Smooth muscle cell of the brain vasculature (primary cell): Measurements from ENCODE around the gene RARS1.
"Not testable (repeated sequence)": the region's sequence is repeated elsewhere in the genome, so short reads cannot be mapped to it uniquely, and the experiment has no call there.

ENCODE experiments used
- DNase-seq: peaks from one replicate; pipeline ENCODE4 v3.0.0-alpha.2; 2012; ENCODE audit warnings: low read depth, low spot score

Gene RARS1

DNA sequence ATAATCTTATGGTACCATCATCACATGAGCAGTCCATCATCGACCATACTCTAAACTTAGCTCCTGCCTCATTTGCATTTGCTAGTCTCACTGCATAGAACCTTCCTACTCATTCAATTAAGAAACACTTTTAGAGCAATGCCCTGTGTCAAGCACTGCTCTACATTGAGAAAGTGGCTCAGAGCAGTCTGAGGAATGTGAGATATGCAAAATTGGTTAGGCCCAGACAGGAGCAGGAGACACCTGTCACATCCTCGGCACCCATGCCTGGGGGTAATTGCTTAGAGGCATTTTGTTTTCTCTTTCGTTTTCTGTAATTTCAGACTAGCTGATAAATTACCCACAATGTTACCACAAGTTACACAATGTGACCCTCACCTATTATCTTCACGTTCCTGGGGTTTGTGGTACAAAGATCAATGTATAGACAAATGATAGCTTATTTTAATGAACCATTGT lies 4.9 kb upstream of the RARS1 start:
- no peak for DNase-seq

DNA sequence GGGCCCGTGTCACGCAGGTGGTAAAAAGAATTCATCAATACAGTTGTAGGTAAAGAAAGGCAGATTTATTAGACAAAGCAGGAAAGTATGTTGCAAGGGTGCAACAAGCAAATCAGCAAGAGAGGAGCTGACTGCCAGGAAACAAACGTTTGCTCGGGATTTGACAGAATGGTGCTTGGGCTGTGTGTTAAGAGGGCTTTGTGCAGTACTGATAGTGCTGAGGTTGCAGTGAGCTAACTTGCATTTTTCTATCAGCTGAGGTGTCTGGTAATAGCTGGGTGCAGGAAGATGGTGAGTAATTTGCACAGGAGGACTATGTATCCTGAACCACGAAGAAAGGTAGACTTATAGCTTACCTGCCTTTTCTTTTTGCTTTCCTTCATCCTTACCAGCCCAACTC lies 3.9 kb upstream of the RARS1 start:
- no peak for DNase-seq

DNA sequence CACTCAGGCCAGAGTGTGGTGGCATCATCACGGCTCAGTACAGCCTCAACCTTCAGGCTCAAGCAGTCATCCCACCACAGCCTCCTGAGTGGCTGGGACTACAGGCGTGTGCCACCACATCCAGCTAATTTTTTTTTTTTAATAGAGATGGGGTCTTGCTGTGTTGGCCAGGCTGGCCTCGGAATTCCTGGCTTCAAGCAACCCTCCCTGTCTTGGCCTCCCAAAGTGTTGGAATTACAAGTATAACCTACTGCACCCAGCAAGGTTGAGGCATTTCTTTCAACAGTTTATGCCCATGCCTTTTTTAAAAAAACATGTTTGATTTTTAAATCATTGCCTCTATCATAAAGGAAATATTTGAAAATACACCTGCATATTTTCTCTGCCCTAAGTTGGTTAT lies 2.8 kb downstream of the RARS1 start:
- DNase-seq: no peak

DNA sequence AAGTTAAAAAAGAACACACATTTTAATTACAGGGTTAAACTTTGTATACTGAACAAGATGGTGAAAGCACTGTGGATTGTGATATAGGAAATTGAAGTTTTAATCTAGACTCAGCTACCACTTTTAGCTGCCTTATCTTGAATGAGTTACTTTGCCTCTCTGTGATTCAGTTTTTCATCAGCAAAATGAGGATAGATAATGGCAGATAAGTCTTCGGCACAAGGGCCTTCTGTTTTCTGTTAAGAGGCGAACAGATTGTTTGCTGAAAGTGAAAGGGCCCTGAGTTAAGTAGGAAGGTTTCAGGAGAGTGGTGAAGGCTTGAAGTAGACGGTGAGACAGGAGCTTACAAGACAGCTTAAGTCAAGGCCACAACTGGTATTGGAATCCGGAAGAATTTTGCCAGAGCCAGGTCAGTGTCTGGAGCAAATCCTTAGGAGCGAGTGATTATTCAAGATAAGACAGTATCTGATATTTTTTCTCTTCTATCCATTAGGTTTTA lies 7.8 kb downstream of the RARS1 start:
- no peak for DNase-seq

DNA sequence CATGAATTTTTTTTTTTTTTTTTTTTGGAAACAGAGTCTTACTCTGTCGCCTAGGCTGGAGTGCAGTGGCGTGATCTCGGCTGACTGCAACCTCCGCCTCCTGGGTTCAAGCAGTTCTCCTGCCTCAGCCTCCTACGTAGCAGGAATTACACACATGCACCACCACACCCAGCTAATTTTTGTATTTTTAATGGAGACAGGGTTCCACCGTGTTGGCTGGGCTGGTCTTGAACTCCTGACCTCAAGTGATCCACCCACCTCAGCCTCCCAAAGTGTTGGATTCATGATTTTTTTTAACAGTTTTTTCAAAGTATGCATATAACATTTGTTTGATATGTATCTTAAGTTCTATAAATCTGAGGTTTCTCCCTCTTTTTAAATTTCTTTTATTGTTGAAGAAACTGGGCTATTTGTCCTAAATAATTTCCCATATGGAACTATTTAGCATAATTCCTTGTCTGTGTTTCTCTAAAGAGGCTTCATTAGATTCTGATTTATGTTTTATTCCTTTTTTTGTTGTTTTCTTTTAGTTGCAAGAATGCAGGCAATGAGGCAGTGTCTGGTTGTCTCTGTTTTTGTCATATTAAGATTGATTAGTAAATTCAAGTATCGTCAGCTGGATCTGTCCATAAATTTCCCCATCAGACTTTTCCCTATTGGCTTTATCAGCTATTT lies 16.4 kb downstream of the RARS1 start:
- no peak for DNase-seq

DNA sequence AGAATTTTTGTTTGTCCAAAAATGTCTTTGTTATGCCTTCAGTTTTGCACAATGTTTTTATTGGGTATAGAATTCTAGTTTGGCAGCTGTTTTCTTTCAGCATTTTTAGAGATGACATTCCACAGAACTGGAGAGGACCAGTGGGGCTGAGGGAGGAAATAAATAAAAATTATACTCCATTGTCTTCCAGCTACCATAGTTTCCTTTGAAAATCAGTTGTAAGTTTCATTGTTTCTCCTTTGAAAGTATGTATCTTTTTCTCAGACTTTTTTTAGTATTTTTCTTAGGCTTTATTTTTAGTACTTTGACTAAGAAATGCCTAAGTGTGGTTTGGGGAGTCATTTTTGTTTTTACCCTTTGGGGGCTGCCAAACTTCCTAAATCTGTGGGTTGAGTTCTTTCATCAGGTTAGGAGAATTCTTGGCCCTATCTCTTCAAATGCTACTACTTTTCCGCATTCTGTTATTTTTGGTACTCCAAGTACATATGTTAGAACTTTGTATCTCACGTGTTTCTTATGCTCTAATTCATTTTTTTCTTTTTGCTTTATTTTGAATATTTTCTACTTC lies 27.7 kb downstream of the RARS1 start:
- DNase-seq: no peak

DNA sequence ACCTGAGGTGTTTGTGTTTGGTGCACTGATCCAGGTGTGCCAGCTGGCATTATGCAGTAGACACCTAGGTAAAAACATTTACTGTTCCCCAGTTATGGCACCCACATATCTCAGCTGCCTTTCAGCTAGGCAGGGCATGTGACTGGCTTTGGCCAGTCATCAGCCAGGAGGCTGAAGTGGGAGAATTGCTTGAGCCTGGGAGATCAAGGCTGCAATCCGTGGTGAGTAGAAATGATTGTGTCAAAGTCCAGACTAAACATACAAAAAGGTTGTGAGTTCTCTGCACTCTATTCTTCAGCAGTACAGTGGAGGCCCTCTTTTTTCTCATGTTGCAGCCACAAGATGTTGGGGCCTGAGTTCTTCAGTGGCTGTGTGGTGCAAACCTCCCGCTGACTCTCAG lies 39.6 kb downstream of the RARS1 start:
- no peak for DNase-seq

DNA sequence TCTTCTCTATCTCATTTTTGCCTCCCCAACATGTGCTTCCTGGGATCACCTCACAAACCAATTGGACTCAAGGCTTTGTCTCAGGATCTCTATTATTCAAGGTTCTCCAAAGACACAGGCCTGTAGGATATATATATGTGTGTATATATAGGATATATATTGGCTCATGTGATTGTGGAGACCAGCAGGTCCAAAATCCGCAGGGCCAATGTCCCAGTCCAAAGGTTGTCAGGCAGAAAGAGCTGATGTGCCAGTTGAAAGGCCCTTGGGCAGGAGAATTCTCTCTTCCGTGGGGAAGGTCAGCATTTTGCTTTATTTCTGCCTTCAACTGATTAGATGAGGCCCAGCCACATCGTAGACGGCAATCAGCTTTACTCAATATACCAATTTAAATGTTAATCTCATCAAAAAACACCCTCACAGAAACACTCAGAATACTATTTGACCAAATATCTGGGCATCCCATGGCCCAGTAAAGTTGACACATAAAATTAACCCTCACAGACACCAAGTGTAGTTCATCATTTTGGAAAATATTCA lies 41.6 kb downstream of the RARS1 start:
- no peak for DNase-seq

DNA sequence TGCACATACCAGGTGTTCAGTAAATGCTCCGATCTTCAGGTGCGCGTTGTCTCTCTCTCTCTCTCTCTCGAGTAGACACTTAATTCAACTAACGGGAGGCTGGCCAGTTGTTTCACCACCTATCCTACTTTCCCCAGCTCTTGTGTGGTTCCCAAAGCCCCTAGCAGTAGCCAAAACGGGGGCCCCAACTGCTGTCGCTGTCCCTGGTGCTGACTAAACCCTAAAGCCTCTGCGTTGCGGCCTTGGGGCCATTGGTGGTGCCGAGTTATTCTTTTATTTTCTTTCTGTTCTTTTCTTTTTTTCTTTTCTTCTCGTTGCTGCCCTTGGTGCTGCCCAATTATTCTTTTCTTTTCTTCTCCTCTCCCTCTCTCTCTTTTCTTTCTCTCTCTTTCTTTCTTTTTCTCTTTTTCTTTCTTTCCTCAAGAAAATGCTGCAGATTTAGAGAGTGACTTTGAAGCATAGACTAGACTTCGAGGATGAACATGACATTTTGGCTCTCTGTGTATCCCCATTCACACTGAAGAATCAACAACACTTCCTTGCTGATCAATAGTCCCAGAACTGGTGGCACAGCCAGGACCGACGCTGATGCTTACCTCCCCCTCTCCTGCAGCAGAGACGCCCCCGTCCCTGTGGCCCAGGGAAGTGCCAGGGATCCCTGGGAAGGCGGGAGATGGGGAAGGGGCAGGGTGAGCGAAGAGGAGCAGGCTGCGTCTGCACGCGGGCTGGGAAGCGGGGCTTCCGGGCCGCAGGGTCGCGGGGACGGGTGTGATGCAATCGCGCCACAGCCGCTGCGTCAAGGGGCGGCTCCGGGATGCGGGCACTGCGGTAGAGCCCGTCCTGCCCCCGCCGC lies 42.5 kb downstream of the RARS1 start, which contains the start of gene FBLL1:
Gene FBLL1 (plus strand): TSS at position 785 of the 853 bp plus-strand sequence. CDS start 200 bp downstream, outside the sequence.
- no peak for DNase-seq

DNA sequence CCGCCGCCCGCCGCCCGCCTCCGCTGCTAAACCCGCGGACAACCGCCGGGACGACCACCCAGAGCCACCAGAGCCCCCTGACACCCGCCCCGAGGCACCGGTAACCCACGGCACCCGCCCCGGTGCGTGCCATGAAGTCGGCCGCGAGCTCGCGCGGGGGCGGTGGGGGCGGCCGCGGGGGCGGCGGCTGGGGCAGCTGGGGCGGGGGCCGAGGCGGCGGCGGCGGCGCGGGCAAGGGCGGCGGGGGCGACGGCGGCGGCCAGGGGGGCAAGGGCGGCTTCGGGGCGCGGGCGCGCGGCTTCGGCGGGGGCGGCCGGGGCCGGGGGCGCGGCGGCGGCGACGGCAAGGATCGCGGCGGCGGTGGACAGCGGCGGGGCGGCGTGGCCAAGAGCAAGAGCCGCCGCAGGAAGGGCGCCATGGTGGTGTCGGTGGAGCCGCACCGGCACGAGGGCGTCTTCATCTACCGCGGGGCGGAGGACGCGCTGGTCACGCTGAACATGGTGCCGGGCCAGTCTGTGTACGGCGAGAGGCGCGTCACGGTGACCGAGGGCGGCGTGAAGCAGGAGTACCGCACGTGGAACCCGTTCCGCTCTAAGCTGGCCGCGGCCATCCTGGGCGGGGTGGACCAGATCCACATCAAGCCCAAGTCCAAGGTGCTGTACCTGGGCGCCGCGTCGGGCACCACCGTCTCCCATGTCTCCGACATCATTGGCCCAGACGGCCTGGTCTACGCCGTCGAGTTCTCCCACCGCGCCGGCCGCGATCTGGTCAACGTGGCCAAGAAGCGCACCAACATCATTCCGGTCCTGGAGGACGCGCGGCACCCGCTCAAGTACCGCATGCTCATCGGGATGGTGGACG lies 43.3 kb downstream of the RARS1 start:
- DNase-seq: no peak

DNA sequence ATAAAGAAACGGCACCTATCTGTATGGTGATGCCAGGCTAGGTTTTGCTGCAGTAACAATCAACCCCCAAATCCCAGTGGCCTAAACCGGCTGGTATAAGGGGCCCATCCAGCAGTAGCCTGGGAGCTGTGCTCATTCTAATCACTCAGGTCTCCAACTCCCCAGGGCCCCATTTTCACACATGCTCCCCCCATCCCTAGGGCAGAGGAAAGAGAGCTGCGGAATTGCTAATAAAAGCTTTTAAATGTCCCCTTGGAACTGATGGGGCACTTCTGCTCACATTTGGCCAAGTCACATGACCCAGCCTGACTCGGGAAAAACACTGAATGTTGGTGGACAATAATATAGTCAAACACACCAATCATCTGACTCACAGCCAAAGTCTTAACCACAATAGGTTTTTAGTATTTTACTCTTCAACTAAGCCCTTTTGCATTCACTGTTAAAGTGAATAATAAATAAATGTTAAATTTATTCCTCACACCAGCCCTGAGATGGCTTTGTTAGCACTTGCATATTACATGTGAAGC lies 44.4 kb downstream of the RARS1 start:
- no peak for DNase-seq

DNA sequence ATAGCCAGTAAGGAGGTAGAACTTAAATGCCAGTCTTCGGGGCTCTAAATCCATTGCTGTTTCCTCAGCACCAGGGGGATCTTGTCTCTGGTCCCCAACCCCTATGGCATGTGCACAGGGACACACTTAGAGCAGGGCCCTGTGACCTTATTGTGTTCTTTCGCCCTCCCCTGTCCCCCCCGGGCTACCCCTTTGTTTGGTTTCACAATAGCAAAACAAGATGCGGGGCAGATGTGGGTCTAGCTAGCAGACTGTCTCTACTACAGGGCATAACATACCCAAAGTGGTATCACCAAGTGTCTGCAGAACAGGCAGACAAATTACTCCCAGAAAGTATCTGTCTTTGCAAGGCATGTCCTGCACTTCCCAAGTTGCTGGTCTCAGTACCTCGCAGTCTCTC lies 44.9 kb downstream of the RARS1 start:
- no peak for DNase-seq

DNA sequence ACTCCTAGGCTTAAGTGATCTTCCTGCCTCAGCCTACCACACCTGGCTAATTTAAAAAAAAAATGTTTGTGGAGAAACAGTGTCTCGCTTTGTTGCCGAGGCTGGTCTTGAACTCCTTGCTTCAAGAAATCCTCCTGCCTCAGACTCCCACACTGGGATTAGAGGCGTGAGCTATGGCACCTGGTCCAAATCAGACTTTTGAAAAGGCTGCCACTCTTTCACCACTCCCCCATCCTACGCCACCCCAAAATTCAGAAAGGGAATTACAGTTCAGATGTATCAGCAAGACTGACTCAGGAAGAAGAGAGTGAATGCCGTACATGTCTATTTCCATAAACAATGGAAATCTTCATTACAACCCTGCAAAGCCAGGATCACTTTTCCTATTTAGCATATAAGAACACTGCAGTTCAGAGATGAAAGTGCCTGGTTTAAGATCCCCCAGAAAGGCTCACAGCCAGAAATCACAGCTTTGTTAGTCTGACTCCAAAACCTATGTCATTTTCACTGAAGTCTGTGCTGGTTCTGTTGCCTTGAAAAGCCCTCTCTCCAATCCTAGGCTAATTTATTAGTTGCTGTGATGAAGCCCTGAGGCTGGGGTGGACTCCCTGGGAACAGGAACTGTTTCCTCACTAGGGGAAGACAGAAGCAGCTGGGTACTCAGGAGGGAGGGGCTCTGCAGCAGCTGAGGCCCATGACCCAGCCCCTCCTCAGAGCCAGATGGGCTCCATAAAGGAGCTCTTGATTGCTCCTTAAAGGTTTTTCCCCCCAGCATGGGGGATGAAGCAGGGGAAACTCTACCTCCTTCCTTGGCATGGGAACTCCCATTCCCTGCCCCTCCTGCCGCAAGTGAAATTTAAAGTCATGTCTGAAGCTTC lies 46.0 kb downstream of the RARS1 start:
- no peak for DNase-seq

DNA sequence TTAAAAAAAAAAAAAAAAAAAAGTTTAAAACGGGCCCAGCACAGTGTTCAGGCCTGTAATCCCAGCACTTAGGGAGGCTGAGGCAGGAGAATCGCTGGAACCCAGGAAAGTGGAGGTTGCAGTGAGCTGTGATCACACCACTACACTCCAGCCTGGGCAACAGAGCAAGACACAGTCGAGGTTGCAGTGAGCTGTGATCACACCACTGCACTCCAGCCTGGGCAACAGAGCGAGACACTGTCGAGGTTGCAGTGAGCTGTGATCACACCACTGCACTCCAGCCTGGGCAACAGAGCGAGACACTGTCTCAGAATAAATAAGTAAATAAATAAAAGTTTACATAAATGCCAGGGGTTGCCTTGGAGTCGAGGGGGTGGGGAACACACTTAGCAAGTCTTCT lies 48.1 kb downstream of the RARS1 start:
- DNase-seq: not testable (repeated sequence)

DNA sequence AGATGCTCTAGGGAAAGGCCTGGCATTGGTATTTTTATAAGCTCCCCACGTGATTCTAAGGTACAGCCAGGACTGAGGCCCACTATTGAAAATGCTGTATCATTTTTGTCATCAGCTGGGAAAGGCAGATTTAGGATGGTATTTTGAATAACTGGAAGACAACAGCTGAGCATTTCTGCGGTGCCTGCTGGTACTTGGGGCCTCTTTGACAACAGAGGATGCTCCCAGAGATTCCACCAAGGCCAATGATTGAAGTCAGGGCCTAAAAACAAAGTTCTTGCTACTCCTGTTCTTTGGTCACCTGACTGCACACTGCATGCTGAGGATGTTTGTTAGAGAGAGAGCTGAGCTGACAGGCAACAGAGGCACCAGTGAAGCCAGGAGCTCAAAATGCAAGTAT lies 50.9 kb downstream of the RARS1 start:
- DNase-seq: no peak

DNA sequence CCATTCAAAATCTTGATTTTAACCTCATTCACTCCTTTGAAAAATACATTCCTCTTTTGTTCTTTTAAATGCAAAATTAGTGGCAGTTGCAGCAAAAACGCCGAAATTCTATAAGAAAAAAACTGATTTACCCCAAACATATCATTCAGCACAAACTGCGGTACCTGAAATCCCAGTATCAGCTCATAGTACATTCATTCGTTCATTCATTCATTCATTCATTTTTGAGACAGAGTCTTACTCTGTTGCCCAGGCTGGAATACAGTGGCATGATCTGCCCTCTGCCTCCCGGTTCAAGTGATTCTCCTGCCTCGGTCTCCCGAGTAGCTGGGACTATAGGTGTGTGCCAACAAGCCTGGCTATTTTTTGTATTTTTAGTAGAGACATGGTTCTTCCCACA lies 63.3 kb downstream of the RARS1 start:
- no peak for DNase-seq

DNA sequence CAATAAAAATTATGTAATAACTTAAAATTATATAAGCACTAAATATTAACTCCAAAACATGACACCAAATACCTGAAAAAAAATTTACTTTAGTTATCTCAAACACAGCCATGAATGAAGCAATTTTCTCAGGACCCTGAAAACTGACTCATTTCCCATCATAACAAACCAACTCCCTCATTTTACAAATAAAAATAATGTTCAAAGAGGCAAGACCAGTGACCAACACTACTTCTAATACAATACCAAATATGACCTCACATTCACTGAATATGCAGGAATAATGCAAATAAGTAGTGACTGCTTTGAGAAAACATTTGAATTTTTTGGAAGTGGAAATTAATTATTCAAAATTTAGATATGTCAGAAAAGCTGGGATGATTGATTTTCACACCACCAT lies 64.4 kb downstream of the RARS1 start:
- DNase-seq: no peak

DNA sequence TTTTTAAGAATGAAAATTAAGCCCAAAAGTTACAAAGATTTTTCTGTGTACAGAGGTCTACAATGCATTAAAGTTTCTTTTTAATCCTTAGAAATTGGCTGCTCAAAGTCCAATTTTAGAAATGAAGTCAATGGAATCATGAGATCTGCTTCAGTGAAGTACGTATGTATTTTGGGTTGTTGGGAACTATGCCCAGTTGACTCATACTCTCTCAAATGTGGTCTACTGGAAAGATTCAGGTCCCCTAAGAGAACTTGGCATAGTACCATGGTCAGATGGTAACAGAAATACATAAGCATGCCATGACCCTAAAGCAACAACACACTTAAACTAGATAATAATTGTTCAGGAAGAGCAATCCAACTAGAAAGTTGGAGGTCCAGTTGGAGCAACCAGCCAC lies 65.9 kb downstream of the RARS1 start:
- DNase-seq: peak; percentile 52

DNA sequence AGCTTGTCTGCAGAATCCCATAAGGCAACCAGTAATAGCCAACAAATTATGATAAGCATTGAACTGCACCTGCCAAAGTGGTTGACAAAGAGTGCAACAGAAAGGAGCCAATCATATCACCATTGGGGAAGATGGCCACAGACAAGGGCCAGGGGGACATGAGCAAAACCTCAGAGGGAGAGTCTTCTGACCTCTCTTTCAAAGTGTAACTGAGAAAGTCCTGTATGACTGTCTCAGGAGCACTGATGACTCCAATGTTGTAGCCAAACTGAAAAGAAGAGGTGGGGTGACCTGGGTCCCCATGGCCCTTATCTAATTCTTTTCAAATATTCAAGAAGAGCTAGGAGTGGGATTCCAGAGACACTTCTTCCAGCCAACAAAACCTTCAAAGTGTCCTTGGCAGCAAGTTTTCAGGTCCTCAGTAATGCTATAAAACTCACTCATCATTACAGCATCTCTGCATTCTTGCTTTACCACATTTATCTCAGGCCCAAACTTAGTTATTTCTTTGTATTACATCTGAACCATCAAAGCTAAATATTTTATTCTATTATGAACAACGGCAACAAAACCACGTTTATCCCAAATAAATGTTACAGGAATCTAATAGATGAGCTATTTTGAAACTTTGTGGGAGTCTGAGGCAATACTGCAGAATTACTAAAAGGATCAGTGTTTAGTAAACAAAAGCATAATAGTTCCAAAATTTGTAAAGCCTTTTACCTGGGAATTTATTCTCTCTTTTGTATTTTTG lies 67.3 kb downstream of the RARS1 start:
- no peak for DNase-seq
